GM18526 (cell line): ENCODE results near the gene PAX8.

Source experiments
- POLR2A ChIP-seq: IDR thresholded peaks from 3 replicates; pipeline ENCODE4 v1.6.1; 2011; ENCODE audit not compliant: insufficient read length; ENCODE audit errors: extremely low read depth

The PAX8 gene

DNA sequence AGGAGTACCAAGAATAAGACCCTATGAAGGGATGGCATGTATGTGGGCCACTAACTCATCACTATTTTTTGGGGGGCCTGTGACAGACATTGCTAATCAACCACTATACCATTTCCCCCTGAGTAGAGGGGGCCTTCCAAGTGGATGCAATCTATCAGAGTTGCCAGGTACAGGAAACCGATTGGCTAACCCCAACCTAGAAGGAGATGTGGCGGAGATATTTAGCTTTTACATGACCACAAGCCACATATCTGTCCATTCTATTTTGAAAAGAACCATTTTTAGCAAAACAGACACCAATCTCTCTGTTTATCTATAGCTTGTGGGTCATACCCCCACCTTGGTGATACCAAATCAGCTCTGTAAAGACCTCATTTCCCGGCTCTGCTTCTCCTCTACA is 51.0 kb downstream of the PAX8 start:
- no peak for TF ChIP-seq POLR2A

DNA sequence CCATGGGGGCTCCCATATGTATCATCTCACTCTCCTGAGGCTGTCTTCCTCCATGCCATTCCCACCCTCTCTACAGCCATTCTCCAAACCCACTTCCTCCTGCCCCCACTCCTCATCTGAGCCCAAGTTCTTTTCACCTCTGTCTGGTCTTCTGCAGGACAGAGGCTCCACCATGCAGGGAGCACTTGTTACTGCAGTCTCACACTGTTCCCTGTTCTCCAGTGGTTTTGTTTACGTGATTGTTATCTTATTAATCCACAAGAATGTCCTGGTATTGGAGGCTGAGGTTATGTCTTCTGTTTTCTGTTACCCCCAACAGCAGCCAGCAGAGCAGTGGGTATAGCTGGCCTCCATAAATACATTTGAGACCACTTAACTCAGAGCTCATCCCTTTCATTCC is 51.4 kb downstream of the PAX8 start:
- TF ChIP-seq POLR2A: no peak

DNA sequence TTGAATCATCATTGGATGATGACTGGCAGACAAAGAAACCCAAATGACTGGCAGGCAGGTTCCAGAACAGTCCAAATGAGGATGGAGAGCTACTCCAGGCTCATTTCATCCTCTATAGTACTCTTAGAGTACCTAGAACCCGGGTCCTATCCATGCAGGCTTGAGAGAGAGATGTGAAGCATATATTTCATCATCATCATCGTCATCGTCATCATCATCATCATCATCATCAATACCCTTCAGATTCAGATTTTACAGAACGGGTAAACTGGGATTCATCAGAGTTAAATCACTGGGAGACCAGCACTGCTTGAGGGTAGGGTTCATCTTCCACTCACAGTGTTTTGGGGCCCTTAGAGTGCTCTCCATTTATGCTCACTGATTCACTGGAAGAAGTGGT is 52.3 kb downstream of the PAX8 start:
- no peak for TF ChIP-seq POLR2A

DNA sequence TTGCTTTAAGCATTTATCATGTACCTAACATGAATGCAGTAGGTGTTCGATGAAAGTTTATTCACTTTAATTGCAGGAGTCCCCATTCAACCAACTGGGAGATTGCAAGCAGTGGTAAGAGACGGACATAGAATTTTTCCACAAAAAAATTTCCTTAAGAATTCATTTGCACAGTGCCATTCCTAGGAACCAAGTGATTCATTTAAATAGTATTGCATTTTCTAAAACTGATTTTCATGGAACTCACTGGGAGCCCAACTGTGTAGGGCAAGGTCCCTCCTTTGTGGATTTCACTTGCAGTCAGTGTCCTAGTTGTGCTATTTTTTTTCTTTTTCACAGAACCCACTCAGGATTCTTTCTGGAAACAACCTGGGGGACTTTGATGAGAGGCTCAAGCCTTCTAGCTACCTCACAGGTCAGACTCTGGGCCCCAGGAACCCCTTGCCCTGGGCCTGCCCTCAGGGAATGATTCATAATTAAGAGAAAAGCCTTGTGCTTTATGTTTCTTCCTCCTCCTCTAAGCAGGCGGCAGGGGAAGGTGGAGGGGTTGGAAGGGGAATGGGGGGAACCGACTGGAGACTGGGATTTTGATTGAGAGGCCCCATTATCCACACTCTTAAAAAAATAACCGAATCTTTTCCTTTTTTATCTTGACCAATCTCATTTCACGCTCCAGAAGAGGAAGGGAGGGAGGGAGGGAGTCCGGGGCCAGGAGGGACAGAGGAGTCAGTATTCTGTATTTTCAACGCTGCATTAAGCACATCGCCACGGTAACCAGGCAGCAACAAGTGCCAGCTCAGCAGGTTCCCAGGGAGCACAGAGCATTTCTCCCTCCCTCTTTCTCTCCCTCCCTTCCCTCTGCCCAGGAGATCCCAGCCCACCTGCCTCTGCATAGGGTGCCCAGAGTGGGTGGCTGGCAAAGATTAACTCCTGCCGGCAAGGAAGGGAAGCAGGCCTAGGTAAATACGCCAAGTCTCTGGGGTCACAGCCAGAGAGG is 53.2 kb downstream of the PAX8 start:
- no peak for TF ChIP-seq POLR2A

DNA sequence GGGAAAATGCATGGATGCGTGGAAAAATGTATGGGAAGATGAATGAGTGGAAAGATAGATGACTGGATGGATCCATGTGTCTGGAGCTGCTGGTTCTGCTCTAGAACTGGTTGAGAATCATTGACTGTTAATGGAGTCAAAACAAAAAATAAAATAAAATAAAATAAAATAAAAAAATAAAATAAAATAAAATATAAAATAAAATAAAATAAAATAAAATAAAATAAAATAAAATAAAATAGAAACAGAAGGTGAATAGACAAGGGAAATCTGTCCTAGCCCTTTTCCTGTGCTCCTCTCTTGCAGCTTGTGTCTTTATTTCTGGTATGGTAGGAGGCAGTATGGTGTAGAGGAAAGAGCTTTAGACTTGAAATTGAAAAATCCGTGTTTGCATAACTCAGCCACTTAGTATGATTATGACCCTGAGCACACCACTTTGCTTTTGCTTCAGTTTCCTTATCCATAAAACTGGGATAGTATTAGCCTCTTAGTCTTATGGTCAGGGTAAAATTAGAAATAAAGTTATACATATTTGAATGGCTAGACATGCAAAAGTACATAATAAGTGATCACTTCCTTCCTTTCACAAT is 54.0 kb downstream of the PAX8 start:
- no peak for TF ChIP-seq POLR2A

DNA sequence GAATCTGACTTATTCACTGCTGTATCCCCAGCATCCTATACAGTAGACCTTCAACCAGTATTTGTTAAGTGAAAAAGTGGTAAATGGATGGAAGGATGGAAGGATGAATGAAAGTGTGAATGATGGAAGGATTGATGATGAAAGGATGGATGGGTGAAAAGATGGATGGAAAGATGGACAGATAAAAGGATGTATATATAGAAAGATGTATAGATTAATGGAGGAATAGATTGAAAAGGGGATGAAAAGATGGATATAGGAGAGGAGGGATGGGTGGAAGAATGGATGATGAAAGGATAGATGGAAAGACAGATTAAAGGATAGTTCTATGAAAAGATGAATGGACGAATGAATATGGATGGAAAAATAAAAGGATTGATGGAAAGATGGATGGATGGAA is 54.9 kb downstream of the PAX8 start:
- no peak for TF ChIP-seq POLR2A

DNA sequence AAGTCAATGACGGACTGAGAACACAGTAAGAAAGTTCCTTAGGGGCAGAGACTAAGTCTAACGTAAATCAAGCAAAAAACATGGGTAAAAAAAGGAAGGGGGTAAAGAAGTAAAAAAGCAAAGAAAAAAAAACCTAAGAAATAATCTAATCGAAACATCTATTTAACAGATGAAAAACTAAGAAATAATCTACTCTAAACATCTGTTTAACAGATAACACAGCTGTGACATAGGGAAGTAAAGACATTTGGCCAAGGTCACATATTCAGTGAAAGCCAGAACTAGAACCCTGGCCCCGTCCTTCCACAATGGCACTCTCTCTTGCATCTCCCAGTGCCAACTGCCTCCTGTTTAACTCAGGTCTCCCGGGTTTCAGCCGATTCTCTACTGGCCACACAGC is 56.9 kb downstream of the PAX8 start:
- TF ChIP-seq POLR2A: no peak

DNA sequence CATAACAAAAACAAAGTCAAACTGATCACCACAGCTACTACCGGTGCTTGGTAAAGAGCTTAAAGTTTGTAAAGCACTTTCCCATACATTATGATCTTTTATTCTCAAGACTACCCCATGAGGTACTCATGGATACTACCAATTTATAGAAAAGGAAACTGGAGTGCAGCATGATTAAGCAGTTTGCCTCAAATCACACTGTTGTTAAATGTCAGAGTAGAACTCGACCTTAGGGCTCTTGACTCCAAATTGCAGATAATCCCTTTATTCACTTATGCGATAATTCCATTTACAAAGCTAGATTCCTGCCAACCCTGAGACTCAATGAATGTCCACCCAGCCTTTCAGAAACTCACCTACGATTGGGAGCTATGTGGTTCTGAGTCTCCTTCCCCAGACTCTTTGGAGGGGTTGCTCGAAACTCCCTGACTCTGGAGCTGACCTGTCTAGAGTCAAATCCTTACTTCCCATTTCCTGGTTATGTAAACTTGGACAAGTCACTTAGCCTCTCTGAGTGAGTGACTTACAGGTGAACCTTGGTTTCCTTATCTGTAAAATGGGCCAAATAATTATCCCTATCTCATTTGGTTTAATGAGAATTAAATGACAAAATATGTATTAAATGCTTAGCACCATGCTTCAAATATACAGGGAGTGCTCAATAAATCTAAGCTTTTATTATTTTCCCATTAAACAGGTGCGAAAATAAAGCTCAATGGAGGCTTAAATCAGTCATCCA is 57.6 kb downstream of the PAX8 start:
- TF ChIP-seq POLR2A: no peak

DNA sequence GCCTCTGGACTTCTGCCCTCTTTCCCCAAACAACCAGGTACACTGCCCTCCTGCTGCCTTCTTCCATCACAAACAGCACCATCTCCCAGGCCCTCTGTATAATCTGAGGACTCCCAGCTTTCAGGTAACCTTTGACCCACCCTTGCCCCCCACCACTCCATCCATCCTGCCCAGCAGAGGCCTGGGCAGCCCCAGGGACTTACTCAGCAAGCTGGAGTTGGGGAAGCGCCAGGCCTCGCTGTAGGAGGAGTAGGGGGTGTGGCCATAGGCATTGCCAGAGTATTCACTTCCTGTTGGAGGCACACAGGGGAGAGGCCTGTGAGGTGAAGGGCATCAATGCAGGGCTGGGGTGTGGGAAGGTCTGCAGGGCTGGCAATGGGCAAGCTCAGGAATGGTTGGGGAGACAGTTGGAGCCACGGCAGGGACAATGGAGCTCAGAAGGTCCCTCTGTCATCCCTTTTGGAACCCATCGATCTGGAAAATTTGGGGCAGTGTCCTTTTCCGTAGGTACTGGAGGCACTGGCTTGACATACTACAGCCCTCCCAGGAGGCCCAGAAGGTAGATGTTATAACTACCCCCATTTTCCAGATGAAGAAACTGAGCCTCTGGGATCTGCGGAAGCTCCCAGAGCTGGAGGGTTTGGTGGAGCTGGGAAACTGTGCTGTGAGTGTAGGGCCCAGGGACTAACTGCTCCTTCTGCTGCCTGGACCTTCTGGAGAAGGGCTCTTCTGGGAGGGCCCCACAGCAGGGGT is 58.7 kb downstream of the PAX8 start:
- TF ChIP-seq POLR2A: no peak

DNA sequence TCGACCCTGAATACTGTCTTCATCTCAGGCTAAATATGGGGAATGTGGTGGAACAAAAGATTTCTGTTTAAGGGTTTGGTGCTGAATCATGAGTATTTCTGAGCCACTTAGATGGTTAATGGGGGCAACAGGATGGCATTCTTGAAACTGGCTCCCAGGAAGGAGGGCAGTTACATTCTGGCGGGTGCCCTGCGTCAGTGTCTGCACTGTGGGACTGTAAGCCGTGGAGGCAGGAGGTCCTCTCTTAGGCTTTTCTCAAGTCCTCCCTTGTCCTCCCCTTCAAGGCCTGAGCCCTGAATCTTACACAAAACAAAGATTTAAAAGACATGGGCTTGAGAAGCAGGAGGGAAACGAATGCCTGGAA is 59.2 kb downstream of the PAX8 start:
- no peak for TF ChIP-seq POLR2A

DNA sequence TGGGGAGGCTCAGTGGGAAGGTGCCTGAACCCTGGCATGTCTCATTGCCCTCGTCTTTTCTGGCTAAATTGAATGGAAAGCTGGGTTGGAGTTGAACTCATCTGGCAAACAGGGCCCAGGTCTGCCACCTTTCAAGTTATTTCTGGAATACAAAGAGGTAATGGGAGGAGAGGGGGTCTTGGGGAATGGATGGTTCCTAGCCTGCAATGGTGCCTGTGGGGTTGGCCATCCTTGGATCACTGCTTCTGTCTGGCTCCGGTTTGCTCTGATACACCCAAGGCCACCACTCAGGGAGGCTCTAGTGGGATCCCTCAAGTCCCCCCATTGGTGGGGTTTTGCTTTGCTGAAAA is 59.7 kb downstream of the PAX8 start:
- TF ChIP-seq POLR2A: no peak

DNA sequence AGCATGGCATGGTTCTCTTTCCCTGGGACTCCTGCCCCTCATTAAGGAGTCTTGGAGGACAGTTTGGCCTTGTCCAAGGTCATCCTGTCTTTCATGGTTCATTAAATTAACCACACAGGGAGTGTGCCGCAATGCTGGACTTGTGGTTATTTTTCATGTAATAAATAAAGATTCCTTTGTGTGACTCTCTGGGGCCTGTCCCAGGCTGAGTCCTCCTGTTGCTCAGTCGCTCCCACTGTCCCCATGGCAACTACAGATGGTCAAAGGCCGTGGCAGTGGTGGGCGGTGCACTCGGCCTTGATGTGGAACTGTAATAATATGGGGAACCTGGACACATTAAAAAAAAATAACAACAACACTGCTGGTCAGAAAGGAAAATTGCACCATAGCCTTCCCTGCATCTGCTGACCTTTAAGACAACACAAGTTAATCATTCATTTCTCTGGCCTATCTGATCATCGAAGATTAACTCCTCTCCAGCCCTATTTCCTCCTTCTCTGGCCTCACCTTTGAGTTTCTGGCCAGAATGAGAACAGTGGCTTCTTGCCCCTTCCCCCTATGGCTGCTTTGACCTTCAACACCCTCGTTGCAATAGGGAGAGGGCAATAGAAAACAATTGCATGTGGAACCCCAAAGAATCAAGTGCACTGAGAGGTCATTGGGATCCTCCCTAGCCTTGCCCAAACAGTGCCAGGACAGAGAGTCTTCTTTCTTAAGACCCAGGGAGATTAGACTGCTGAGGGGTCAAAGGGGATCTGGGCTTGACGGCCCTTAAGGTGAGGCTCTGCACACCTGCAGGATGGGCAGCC is 60.2 kb downstream of the PAX8 start:
- TF ChIP-seq POLR2A: no peak

DNA sequence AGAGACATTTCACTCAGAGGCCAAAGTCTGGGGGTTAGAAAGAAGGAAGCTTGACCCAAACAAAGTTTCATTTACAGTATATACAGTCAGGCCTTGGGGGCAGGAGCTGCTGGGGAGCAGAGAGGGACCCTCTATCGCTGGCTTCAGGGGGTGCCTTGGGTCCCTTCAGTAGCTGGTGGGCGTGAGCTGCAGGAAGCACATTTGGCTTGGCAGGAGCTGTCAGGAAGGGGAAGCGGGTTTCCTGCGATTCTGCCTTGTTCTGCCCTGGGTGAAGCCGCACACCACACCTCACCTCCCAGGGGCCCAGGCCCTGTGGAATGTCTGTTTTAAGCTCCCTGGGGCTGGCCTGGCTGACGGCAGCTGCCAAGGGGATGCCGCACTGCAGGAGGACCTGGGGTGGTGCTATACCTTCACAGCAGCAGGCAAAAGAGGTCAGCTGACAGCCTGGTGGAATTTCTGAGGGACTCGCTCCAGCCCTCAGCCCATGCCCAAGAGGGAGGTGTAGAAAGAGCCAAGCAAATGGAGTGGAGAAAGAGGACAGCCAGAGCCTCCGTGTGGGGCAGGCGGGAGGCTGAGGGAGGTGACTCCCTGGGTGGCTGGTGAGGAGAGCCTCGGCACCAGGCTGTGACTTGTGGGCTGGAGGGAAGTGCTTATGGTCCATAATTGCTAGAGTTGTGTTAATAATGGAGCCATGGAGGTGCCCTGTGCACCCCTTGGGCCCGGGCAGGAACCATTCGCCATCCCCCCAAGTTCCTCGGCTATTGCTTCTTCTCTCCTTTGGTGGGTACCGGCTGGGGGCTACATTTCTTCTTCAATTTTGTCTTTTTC is 61.1 kb downstream of the PAX8 start:
- TF ChIP-seq POLR2A: no peak
